Occipital lobe (tissue), 2 donors: ENCODE measurements around the gene DNAJB6. TPM values are rescaled to one million over a fixed set of nuclear protein-coding genes. Genes with fewer than 3 reads are reported as not detected.

ENCODE experiments used
- DNase-seq: peaks from one replicate; lab custom pipeline; 2025; lab: John Stamatoyannopoulos, UW
- total RNA-seq: library from RNA; depleted of rRNA; stranded (reverse); fragments of >200 nt; gene quantifications from one replicate; pipeline ENCODE4 v1.2.3, GENCODE V29; 2014

Gene DNAJB6
- total RNA-seq, 1 donor from 2014 or later, result 179 TPM

GRCh38 chr7:157366722-157367121 is 29.9 kb downstream of the DNAJB6 start:
- no peak for DNase-seq

- DNase-seq, result no peak
These were observed 32.2 kb downstream of the DNAJB6 start for GRCh38 chr7:157368955-157369354.

- DNase-seq, result no peak
These were observed 33.9 kb downstream of the DNAJB6 start for GRCh38 chr7:157370742-157371141.

- no peak for DNase-seq
These were observed 34.5 kb downstream of the DNAJB6 start for GRCh38 chr7:157371296-157371695.

GRCh38 chr7:157372300-157373232 is 35.8 kb downstream of the DNAJB6 start:
- no peak for DNase-seq

GRCh38 chr7:157373493-157373892 is 36.7 kb downstream of the DNAJB6 start:
- no peak for DNase-seq

- no peak for DNase-seq
These were observed 38.6 kb downstream of the DNAJB6 start for GRCh38 chr7:157375410-157375809.

GRCh38 chr7:157377436-157378124 is 40.8 kb downstream of the DNAJB6 start:
- no peak for DNase-seq

GRCh38 chr7:157378390-157378789 is 41.6 kb downstream of the DNAJB6 start:
- DNase-seq, result no peak

GRCh38 chr7:157379493-157379892 is 42.7 kb downstream of the DNAJB6 start:
- no peak for DNase-seq

GRCh38 chr7:157380416-157380815 is 43.6 kb downstream of the DNAJB6 start:
- DNase-seq, result no peak

- DNase-seq, result no peak
These were observed 47.1 kb downstream of the DNAJB6 start for GRCh38 chr7:157383868-157384267.

- DNase-seq, result no peak
These were observed 47.5 kb downstream of the DNAJB6 start for GRCh38 chr7:157384301-157384700.

- peak; percentile 33 for DNase-seq
These were observed 50.4 kb downstream of the DNAJB6 start for GRCh38 chr7:157386979-157387800.

- DNase-seq, result no peak
These were observed 51.5 kb downstream of the DNAJB6 start for GRCh38 chr7:157388301-157388700.

- no peak for DNase-seq
These were observed 53.3 kb downstream of the DNAJB6 start for GRCh38 chr7:157389951-157390730.

- DNase-seq, result no peak
These were observed 54.4 kb downstream of the DNAJB6 start for GRCh38 chr7:157391036-157391710.

- no peak for DNase-seq
These were observed 55.6 kb downstream of the DNAJB6 start for GRCh38 chr7:157392256-157393037.
